Mesendoderm (in vitro differentiated cells): ENCODE measurements around the gene GPC1. TPM values are rescaled to one million over a fixed set of nuclear protein-coding genes. Genes with fewer than 3 reads are reported as not detected.
"Not testable (repeated sequence)": the region's sequence is repeated elsewhere in the genome, so short reads cannot be mapped to it uniquely, and the experiment has no call there.

Source experiments
- DNase-seq: peaks from one replicate; pipeline ENCODE4 v3.0.0; 2013
- H2AK5ac ChIP-seq: 2 replicates; pipeline ENCODE4 v1.6.1; 2013; ENCODE audit warnings: low read length, inconsistent platforms
- H2BK120ac ChIP-seq: 2 replicates; pipeline ENCODE4 v1.6.1; 2013; ENCODE audit warnings: low read depth, mild to moderate bottlenecking, low read length, moderate library complexity, mixed read lengths
- H2BK15ac ChIP-seq: replicated peaks from 2 replicates; pipeline ENCODE4 v1.6.1; 2013; ENCODE audit warnings: low read depth, mild to moderate bottlenecking, moderate library complexity
- H2BK5ac ChIP-seq: 2 replicates; pipeline ENCODE4 v1.6.1; 2013; ENCODE audit warnings: low read length, inconsistent platforms
- H3K18ac ChIP-seq: 2 replicates; pipeline ENCODE4 v1.6.1; 2013; ENCODE audit warnings: mild to moderate bottlenecking, low read length, mixed read lengths
- H3K23ac ChIP-seq: one replicate; pipeline ENCODE4 v1.6.1; 2013; ENCODE audit warnings: low read length
- H3K27ac ChIP-seq: 2 replicates; pipeline ENCODE4 v1.5.1; 2013; ENCODE audit warnings: low read depth, mild to moderate bottlenecking, inconsistent platforms, low read length, moderate library complexity
- H3K27me3 ChIP-seq: 2 replicates; pipeline ENCODE4 v1.6.1; 2013; ENCODE audit warnings: low read length, control low read depth, mild to moderate bottlenecking, inconsistent platforms; ENCODE audit not compliant: insufficient read depth, poor library complexity
- H3K36me3 ChIP-seq: 2 replicates; pipeline ENCODE4 v1.6.1; 2013; ENCODE audit warnings: low read length, inconsistent platforms; ENCODE audit not compliant: control insufficient read depth, insufficient read depth
- H3K4ac ChIP-seq: one replicate; pipeline ENCODE4 v1.6.1; 2013; ENCODE audit warnings: low read depth, mild to moderate bottlenecking, low read length, moderate library complexity
- H3K4me1 ChIP-seq: 2 replicates; pipeline ENCODE4 v1.6.1; 2013; ENCODE audit warnings: low read depth, low read length, inconsistent platforms; ENCODE audit not compliant: control insufficient read depth
- H3K4me2 ChIP-seq: 2 replicates; pipeline ENCODE4 v1.6.1; 2013; ENCODE audit warnings: low read length
- H3K4me3 ChIP-seq: 2 replicates; pipeline ENCODE4 v1.5.1; 2013; ENCODE audit warnings: mild to moderate bottlenecking, low read length
- H3K56ac ChIP-seq: one replicate; pipeline ENCODE4 v1.6.1; 2013; ENCODE audit warnings: low read length
- H3K79me1 ChIP-seq: 2 replicates; pipeline ENCODE4 v1.6.1; 2013; ENCODE audit warnings: low read length, inconsistent platforms
- H3K79me2 ChIP-seq: 2 replicates; pipeline ENCODE4 v1.6.1; 2013; ENCODE audit warnings: mild to moderate bottlenecking, low read length; ENCODE audit not compliant: control insufficient read depth, insufficient read depth
- H3K9ac ChIP-seq: 2 replicates; pipeline ENCODE4 v1.6.1; 2013; ENCODE audit warnings: low read length, inconsistent platforms
- H4K5ac ChIP-seq: one replicate; pipeline ENCODE4 v1.6.1; 2013; ENCODE audit warnings: low read length
- H4K8ac ChIP-seq: one replicate; pipeline ENCODE4 v1.6.1; 2013; ENCODE audit warnings: low read depth, mild to moderate bottlenecking, control low read depth, low read length, moderate library complexity
- WGBS: extraction: QIAGEN DNeasy Blood & Tissue Kit; methylation state at CpG from one replicate; pipeline ENCODE4 v1.1.7; 2013; ENCODE audit warnings: low lambda C conversion rate, missing lambda C conversion rate; ENCODE audit not compliant: insufficient coverage; ENCODE audit errors: extremely low coverage; 5-methylcytosine and 5-hydroxymethylcytosine counted together
- polyA plus RNA-seq, 2 experiments: library from polyadenylated mRNA; stranded (reverse); fragments of 200-250 nt; gene quantifications; one replicate each; pipeline ENCODE4 v1.2.3, GENCODE V29; 2013

GPC1 gene
- polyA plus RNA-seq (2013, experiment 1 of 2): 13.5 TPM
- polyA plus RNA-seq (2013, experiment 2 of 2): 14.4 TPM

- peak within 1 kb of the TSS; percentile 81 for H3K9ac ChIP-seq
- H3K27ac ChIP-seq: peak within 1 kb of the TSS; percentile 40
- peaks cover 1% of the 10 kb centered on the region for H3K4me1 ChIP-seq
- no peaks in the 10 kb centered on the region for H3K79me2 ChIP-seq
- peak within 1 kb of the TSS; percentile 29 for H3K23ac ChIP-seq
- peak within 1 kb of the TSS; percentile 91 for H3K4me2 ChIP-seq
- peak; percentile 78 for DNase-seq
- no peak within 1 kb of the TSS for H2BK5ac ChIP-seq
- peak within 1 kb of the TSS; percentile 75 for H3K18ac ChIP-seq
- H2AK5ac ChIP-seq: no peak within 1 kb of the TSS
- peak within 1 kb of the TSS; percentile 90 for H3K56ac ChIP-seq
- H4K5ac ChIP-seq: no peak within 1 kb of the TSS
- no peak within 1 kb of the TSS for H4K8ac ChIP-seq
- H3K27me3 ChIP-seq: peaks cover 4% of the 10 kb centered on the region
- H3K79me1 ChIP-seq: no peaks in the 10 kb centered on the region
- no peak within 1 kb of the TSS for H3K4ac ChIP-seq
- no peak within 1 kb of the TSS for H2BK120ac ChIP-seq
- no peaks in the 10 kb centered on the region for H3K36me3 ChIP-seq
- no CpG with 5 or more reads among the region's 77 CpGs for WGBS
- H3K4me3 ChIP-seq: peak within 1 kb of the TSS; percentile 60
- no peak within 1 kb of the TSS for H2BK15ac ChIP-seq
These were observed at the start of gene GPC1 for GRCh38 chr2:240435457-240435947. Gene GPC1, plus strand, starts transcription at chr2:240435663. Its CDS starts 256 bp downstream, at chr2:240435919.

- Histone ChIP-seq H3K79me2 (no peaks in the 10 kb centered on the region), H3K9ac (no peak overlapping the region), H4K5ac (no peak overlapping the region), H3K4ac (no peak overlapping the region), H3K18ac (no peak overlapping the region), H3K23ac (no peak overlapping the region), H3K4me1 (no peaks in the 10 kb centered on the region), H3K4me2 (no peak overlapping the region), H4K8ac (no peak overlapping the region), H2BK5ac (no peak overlapping the region), H3K79me1 (no peaks in the 10 kb centered on the region), H3K27me3 (no peaks in the 10 kb centered on the region), H3K36me3 (no peaks in the 10 kb centered on the region), H3K27ac (no peak overlapping the region), H2BK15ac (no peak overlapping the region), H2AK5ac (no peak overlapping the region), H3K4me3 (no peak overlapping the region), H3K56ac (no peak overlapping the region), H2BK120ac (no peak overlapping the region)
- no peak for DNase-seq
- no CpG with 5 or more reads among the region's 12 CpGs for WGBS
These were observed 49.1 kb upstream of the GPC1 start for GRCh38 chr2:240386326-240386725.

DNA sequence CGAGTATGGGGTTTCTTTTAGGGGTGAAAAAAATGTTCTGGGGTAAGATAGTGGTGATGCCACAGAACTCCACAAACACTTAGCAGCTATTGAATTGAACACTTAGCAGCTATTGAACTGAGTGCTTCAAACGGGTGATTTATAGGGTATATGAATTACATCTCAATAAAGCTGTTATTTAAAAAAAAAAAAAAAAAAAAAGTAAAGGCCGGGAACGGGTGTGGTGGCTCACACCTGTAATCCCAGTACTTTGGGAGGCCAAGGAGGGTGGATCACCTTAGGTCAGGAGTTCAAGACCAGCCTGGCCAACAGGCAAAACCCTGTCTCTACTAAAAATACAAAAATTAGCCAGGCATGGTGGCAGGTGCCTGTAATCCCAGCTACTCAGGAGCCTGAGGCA is 48.7 kb upstream of the GPC1 start:
- H3K9ac ChIP-seq, H3K23ac ChIP-seq, H3K27me3 ChIP-seq, H2AK5ac ChIP-seq, H3K79me2 ChIP-seq, H3K27ac ChIP-seq, H3K4me3 ChIP-seq, H2BK120ac ChIP-seq, H4K8ac ChIP-seq, H2BK5ac ChIP-seq, H2BK15ac ChIP-seq, H3K18ac ChIP-seq, H4K5ac ChIP-seq, H3K36me3 ChIP-seq, H3K4ac ChIP-seq, H3K79me1 ChIP-seq, H3K56ac ChIP-seq, H3K4me2 ChIP-seq, DNase-seq, H3K4me1 ChIP-seq: not testable (repeated sequence)
- no CpG with 5 or more reads among the region's 4 CpGs for WGBS

GRCh38 chr2:240387325-240387668 is 48.2 kb upstream of the GPC1 start:
- Histone ChIP-seq H3K4me2 (no peak overlapping the region), H3K23ac (no peak overlapping the region), H3K18ac (no peak overlapping the region), H3K36me3 (no peaks in the 10 kb centered on the region), H2AK5ac (no peak overlapping the region), H3K4me1 (no peaks in the 10 kb centered on the region), H3K27ac (no peak overlapping the region), H3K4ac (no peak overlapping the region), H3K27me3 (no peaks in the 10 kb centered on the region), H3K79me2 (no peaks in the 10 kb centered on the region), H2BK120ac (no peak overlapping the region), H2BK15ac (no peak overlapping the region), H4K8ac (no peak overlapping the region), H3K56ac (no peak overlapping the region), H3K79me1 (no peaks in the 10 kb centered on the region), H4K5ac (no peak overlapping the region), H2BK5ac (no peak overlapping the region), H3K9ac (no peak overlapping the region), H3K4me3 (no peak overlapping the region)
- no peak for DNase-seq
- WGBS: no CpG with 5 or more reads among the region's 9 CpGs

GRCh38 chr2:240387669-240388358 is 47.6 kb upstream of the GPC1 start:
- Histone ChIP-seq H3K79me1 (no peaks in the 10 kb centered on the region), H3K4me2 (no peak overlapping the region), H3K23ac (no peak overlapping the region), H3K27me3 (no peaks in the 10 kb centered on the region), H3K18ac (no peak overlapping the region), H3K4me3 (no peak overlapping the region), H2BK15ac (no peak overlapping the region), H2AK5ac (no peak overlapping the region), H3K79me2 (no peaks in the 10 kb centered on the region), H3K4ac (no peak overlapping the region), H2BK5ac (no peak overlapping the region), H4K8ac (no peak overlapping the region), H3K56ac (no peak overlapping the region), H3K36me3 (no peaks in the 10 kb centered on the region), H3K27ac (no peak overlapping the region), H4K5ac (no peak overlapping the region), H2BK120ac (no peak overlapping the region), H3K4me1 (no peaks in the 10 kb centered on the region), H3K9ac (no peak overlapping the region)
- peak; percentile 66 for DNase-seq
- WGBS: no CpG with 5 or more reads among the region's 16 CpGs
